Adrenal gland (tissue), 12 donors: ENCODE data around the gene CFAP141. TPM values are rescaled to one million over a fixed set of nuclear protein-coding genes. Genes with fewer than 3 reads are reported as not detected.

Source experiments
- DNase-seq, 7 donors: peaks; one replicate each; pipeline ENCODE4 v3.0.0-alpha.2; 2019 to 2020
- H3K27ac ChIP-seq, 5 donors: fragments of 200-600 bp; sonication (generic) in 4 of 5; 1 replicate in 3 of 5; 2 replicates in 2 of 5; pipeline versions ENCODE4 v1.5.1 to v1.8.0; 2016 to 2020; ENCODE audit warnings: mild to moderate bottlenecking in 1 of 5
- H3K27me3 ChIP-seq: fragments of 200-600 bp; 2 replicates; pipeline ENCODE4 v1.8.0; 2021
- H3K36me3 ChIP-seq, 2 donors: fragments of 200-600 bp; replicated peaks in 1 of 2; 1 replicate in 1 of 2; 2 replicates in 1 of 2; pipeline versions ENCODE4 v1.5.1 to v1.8.0; 2018 to 2022
- H3K4me1 ChIP-seq, 2 donors: fragments of 200-600 bp; replicated peaks in 1 of 2; 1 replicate in 1 of 2; 2 replicates in 1 of 2; pipeline versions ENCODE4 v1.5.1 to v1.8.0; 2018 to 2021
- H3K4me3 ChIP-seq, 4 donors: fragments of 200-600 bp; sonication (generic) in 3 of 4; one replicate each; pipeline ENCODE4 v1.5.1; 2016 to 2018
- H3K9me3 ChIP-seq, 3 donors: fragments of 200-600 bp; sonication (generic) in 1 of 3; replicated peaks in 1 of 3; 1 replicate in 2 of 3; 2 replicates in 1 of 3; pipeline versions ENCODE4 v1.5.1 to v1.8.0; 2016 to 2021
- POLR2A ChIP-seq, 2 donors: fragments of 450-650 bp; IDR thresholded peaks; one replicate each; pipeline ENCODE4 v1.6.1; 2017; ENCODE audit warnings: antibody characterized with exemption in 2 of 2, mild to moderate bottlenecking in 2 of 2, moderate library complexity in 1 of 2
- WGBS, 4 donors: extraction: QIAGEN DNeasy Blood & Tissue Kit in 2 of 4; methylation state at CpG; one replicate each; pipeline versions ENCODE4 v1.1.5 to v1.1.7; 2013 to 2017; 5-methylcytosine and 5-hydroxymethylcytosine counted together
- intact Hi-C, 2 donors: fragments of 100-400 bp; cut with DNase I; formaldehyde crosslinking; loops; one replicate each; pipeline versions ENCODE4 v1.14.1 to v1.15.0; 2022 to 2023
- polyA plus RNA-seq, 3 donors: library from polyadenylated mRNA; stranded (reverse); fragments of 200-250 nt in 2 of 3; fragments of 350-450 nt in 1 of 3; fragmentation: Illumina TruSeq in 1 of 3; extraction: RNeasy Lipid Tissue Mini Kit (QIAGEN cat#74804) in 1 of 3; gene quantifications; one replicate each; pipeline ENCODE4 v1.2.3, GENCODE V29; 2013 to 2014
- total RNA-seq, 9 donors: library from RNA; depleted of rRNA in 4 of 9; stranded (reverse); fragments of >200 nt in 4 of 9; fragments of 120-200 nt in 1 of 9; fragmentation: NEBNext Ultra II Directional in 1 of 9; extraction: Animal tissue kit (Norgen Biotek cat#: 25700) in 1 of 9; gene quantifications; one replicate each; pipeline versions ENCODE4 v1.1.0 to v1.2.4, GENCODE V29; 2013 to 2023
- TF ChIP-seq, protein P1 (sequence below), 6 experiments: fragments of 450-650 bp in 4 of 6; fragments of 200-600 bp in 2 of 6; sonication (generic) in 1 of 6; IDR thresholded peaks; 1 replicate in 5 of 6; 2 replicates in 1 of 6; pipeline versions ENCODE4 v1.5.1 to v1.8.0; 2016 to 2021; ENCODE audit warnings: antibody characterized with exemption in 6 of 6, mild to moderate bottlenecking in 2 of 6, moderate library complexity in 1 of 6
- donor health status: healthy with polysubstance abuse.
- donor health status: Bipolar disorder and iron deficiency.
- donor health status: DM: yes; HTN: yes; CAD: no.
- donor health status: DM: no; HTN: no; CAD: no.
- donor health status: DM: no; HTN: no; CAD: no.
- donor health status: DM: yes; HTN: yes; CAD: no.

Gene CFAP141
- total and polyA plus RNA-seq, 12 donors, result 0.51 TPM; not detected in 11

GRCh38 chr1:154219541-154219940 lies 13.4 kb upstream of the CFAP141 start:
- Histone ChIP-seq H3K9me3 (no peaks in the 10 kb centered on the region), H3K4me3 (peak overlapping the region in 3 of 4 donors; percentile 85 to 98 (median 93)), H3K4me1 (peaks cover 30 to 50% of the 10 kb centered on the region in 2 donors), H3K27me3 (no peaks in the 10 kb centered on the region), H3K36me3 (peaks cover 0 to 22% of the 10 kb centered on the region in 2 donors), H3K27ac (peak overlapping the region; percentile 97 to 100 (median 100))
- DNase-seq, result peak in 6 of 7 donors; percentile 33 to 74 (median 59)
- intact Hi-C loops, result no loop called here
- peak in 1 of 2 donors; percentile 65 for TF ChIP-seq POLR2A (IDR thresholded peaks at IDR 0.05)
- TF ChIP-seq, protein P1, sequence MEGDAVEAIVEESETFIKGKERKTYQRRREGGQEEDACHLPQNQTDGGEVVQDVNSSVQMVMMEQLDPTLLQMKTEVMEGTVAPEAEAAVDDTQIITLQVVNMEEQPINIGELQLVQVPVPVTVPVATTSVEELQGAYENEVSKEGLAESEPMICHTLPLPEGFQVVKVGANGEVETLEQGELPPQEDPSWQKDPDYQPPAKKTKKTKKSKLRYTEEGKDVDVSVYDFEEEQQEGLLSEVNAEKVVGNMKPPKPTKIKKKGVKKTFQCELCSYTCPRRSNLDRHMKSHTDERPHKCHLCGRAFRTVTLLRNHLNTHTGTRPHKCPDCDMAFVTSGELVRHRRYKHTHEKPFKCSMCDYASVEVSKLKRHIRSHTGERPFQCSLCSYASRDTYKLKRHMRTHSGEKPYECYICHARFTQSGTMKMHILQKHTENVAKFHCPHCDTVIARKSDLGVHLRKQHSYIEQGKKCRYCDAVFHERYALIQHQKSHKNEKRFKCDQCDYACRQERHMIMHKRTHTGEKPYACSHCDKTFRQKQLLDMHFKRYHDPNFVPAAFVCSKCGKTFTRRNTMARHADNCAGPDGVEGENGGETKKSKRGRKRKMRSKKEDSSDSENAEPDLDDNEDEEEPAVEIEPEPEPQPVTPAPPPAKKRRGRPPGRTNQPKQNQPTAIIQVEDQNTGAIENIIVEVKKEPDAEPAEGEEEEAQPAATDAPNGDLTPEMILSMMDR (IDR thresholded peaks at IDR 0.05), result peak in 2 of 6 experiments; percentile 2 to 17
- 7 to 17% (median 11%) methylated on average over 5 of the region's 5 CpGs for WGBS, 4 donors

DNA sequence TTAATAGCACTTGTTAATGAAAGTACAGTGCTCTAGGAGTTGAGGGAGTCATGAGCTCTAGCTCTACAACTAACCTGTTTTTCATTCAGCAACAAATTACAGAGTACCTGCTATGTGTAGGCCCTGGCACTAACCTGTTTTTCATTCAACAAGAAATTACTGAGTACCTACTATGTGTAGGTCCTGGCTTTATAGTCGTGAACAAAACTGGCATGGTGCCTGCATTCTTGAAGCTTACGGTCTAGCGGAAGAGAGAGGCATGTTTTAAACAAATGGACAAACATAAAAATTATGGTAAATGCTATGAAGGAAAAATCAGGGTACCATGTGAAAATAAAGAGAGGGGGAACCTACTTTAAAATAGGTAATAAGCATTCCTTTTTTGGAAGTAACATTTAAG lies 12.4 kb upstream of the CFAP141 start:
- H3K4me3 ChIP-seq, result peak overlapping the region in 1 of 4 donors; percentile 93
- H3K27me3 ChIP-seq, result no peaks in the 10 kb centered on the region
- H3K36me3 ChIP-seq, result peaks cover 0 to 32% of the 10 kb centered on the region in 2 donors
- DNase-seq, result no peak
- intact Hi-C loops, result no loop called here
- H3K27ac ChIP-seq, result peak overlapping the region in 1 of 5 donors; percentile 100
- H3K4me1 ChIP-seq, result peaks cover 25 to 41% of the 10 kb centered on the region in 2 donors
- H3K9me3 ChIP-seq, result no peaks in the 10 kb centered on the region
- TF ChIP-seq POLR2A (IDR thresholded peaks at IDR 0.05), result no peak
- TF ChIP-seq, protein P1 (IDR thresholded peaks at IDR 0.05), result no peak
- 73 to 85% (median 79%) methylated on average over 3 of the region's 3 CpGs for WGBS, 4 donors

DNA sequence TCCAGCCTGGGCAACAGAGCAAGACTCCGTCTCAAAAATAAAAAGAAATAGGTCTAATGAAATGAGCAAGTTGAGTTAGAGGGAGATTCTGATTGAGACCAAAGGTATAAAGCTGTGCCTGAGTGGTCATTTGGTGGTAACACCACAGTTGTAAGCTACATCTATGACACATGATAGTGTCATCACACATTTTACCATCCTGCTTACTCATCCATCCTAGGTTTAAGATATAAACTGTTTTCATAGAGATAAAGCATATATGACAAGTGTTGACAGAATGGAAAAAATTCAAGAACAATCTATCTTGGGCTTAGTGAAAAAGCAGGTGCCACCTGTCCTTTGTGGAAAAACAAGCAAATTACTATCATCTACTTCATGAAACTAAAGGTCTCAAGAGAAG lies 7.1 kb upstream of the CFAP141 start:
- H3K9me3 ChIP-seq, result no peaks in the 10 kb centered on the region
- H3K4me1 ChIP-seq, result peaks cover 3 to 18% of the 10 kb centered on the region in 2 donors
- H3K4me3 ChIP-seq, result no peak overlapping the region
- H3K27ac ChIP-seq, result peak overlapping the region in 2 of 5 donors; percentile 39 to 53
- peaks cover 0 to 77% of the 10 kb centered on the region in 2 donors for H3K36me3 ChIP-seq
- intact Hi-C loops, result no loop called here
- no peaks in the 10 kb centered on the region for H3K27me3 ChIP-seq
- DNase-seq, result no peak
- no peak for TF ChIP-seq POLR2A (IDR thresholded peaks at IDR 0.05)
- TF ChIP-seq, protein P1 (IDR thresholded peaks at IDR 0.05), result no peak
- WGBS, 4 donors, result 78 to 95% (median 87%) methylated on average over 1 of the region's 1 CpG

DNA sequence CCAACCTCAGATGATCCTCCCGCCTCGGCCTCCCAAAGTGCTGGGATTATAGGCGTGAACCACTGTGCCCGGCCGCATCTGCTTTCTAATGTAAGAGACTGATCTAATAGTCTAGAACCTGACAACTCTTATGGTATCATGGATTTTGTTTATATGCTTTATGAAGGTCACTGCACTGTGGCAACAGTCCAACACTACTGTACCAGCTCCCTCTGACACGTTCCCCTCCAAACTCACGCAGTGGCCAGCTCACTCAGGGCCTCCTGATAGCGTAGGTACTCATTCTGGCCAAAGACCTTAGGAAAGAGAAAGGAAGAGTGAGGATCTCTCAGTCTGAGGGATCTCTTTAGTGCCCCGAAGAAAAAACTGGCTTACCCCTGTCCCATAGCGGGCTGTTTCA lies 6.0 kb upstream of the CFAP141 start:
- Histone ChIP-seq H3K36me3 (peaks cover 0 to 78% of the 10 kb centered on the region in 2 donors), H3K27ac (peak overlapping the region in 3 of 5 donors; percentile 32 to 53 (median 39)), H3K27me3 (no peaks in the 10 kb centered on the region), H3K4me3 (no peak overlapping the region), H3K4me1 (peaks cover 3 to 9% of the 10 kb centered on the region in 2 donors), H3K9me3 (no peaks in the 10 kb centered on the region)
- DNase-seq, result peak; percentile 35 to 83 (median 64)
- no peak for TF ChIP-seq POLR2A (IDR thresholded peaks at IDR 0.05)
- TF ChIP-seq, protein P1 (IDR thresholded peaks at IDR 0.05), result no peak
- intact Hi-C loops, result no loop called here
- 68 to 82% (median 79%) methylated on average over 10 of the region's 10 CpGs for WGBS, 4 donors
